HuH-7 (cell line): ENCODE measurements around the gene UNC13D.
A peak's percentile ranks its signal among the peaks of the same experiment; 100 is the strongest.
"Not testable (repeated sequence)": the region's sequence is repeated elsewhere in the genome, so short reads cannot be mapped to it uniquely, and the experiment has no call there.

Source experiments
- DNase-seq: peaks from one replicate; pipeline ENCODE4 v3.0.0; 2011; ENCODE audit warnings: low spot score

Gene UNC13D

GRCh38 chr17:75799402-75799801, 44.8 kb downstream of the UNC13D start:
- no peak for DNase-seq

GRCh38 chr17:75795820-75796607, 48.2 kb downstream of the UNC13D start:
- DNase-seq, result no peak

GRCh38 chr17:75793460-75793859, 50.7 kb downstream of the UNC13D start:
- no peak for DNase-seq

GRCh38 chr17:75791254-75791653, 53.0 kb downstream of the UNC13D start:
- no peak for DNase-seq

GRCh38 chr17:75785016-75785890, 59.0 kb downstream of the UNC13D start:
- no peak for DNase-seq

GRCh38 chr17:75784473-75785015, 59.7 kb downstream of the UNC13D start, which contains the start of gene UNK:
Gene UNK (plus strand): TSS chr17:75784806. CDS start chr17:75784881, 75 bp downstream.
- DNase-seq, result peak; percentile 97

GRCh38 chr17:75783803-75784472, 60.3 kb downstream of the UNC13D start:
- no peak for DNase-seq

- no peak for DNase-seq
Measured at GRCh38 chr17:75783069-75783783, 61.0 kb downstream of the UNC13D start.

- no peak for DNase-seq
Measured at GRCh38 chr17:75779987-75780889, 64.0 kb downstream of the UNC13D start.

- DNase-seq, result peak; percentile 100
Measured at GRCh38 chr17:75779250-75779986, 64.8 kb downstream of the UNC13D start.

GRCh38 chr17:75778861-75779249, 65.3 kb downstream of the UNC13D start:
- DNase-seq, result no peak

- DNase-seq, result not testable (repeated sequence)
Measured at GRCh38 chr17:75778066-75778860, 65.9 kb downstream of the UNC13D start.

- no peak for DNase-seq
Measured at GRCh38 chr17:75777296-75777922, 66.8 kb downstream of the UNC13D start.
